OCI-LY1 (cell line): ENCODE data around the gene TMF1.

ENCODE experiments used
- H2AFZ ChIP-seq: fragments of 200-600 bp; sonication (generic), shearing (Covaris generic); 2 replicates; pipeline ENCODE4 v1.6.0; 2014; ENCODE audit warnings: antibody characterized with exemption, mild to moderate bottlenecking, low read length
- H3F3A ChIP-seq: fragments of 200-600 bp; sonication (generic), shearing (Covaris generic); 2 replicates; pipeline ENCODE4 v1.6.0; 2014; ENCODE audit warnings: mild to moderate bottlenecking, antibody characterized with exemption, low read length, moderate library complexity; ENCODE audit not compliant: insufficient read depth
- H3K27ac ChIP-seq: fragments of 200-600 bp; sonication (generic); 2 replicates; pipeline ENCODE4 v1.5.1; 2014; ENCODE audit warnings: low read length, mixed run types, mild to moderate bottlenecking, low read depth; ENCODE audit not compliant: poor library complexity, severe bottlenecking
- H3K27me3 ChIP-seq: fragments of 200-600 bp; sonication (generic); 2 replicates; pipeline ENCODE4 v1.6.0; 2014; ENCODE audit warnings: antibody characterized with exemption, mild to moderate bottlenecking, low read length, moderate library complexity; ENCODE audit not compliant: insufficient read depth
- H3K36me3 ChIP-seq: fragments of 200-600 bp; sonication (generic); 2 replicates; pipeline ENCODE4 v1.6.1; 2014; ENCODE audit warnings: mild to moderate bottlenecking, antibody characterized with exemption, low read length, moderate library complexity, mixed read lengths; ENCODE audit not compliant: insufficient read depth
- H3K4me1 ChIP-seq: fragments of 200-600 bp; sonication (generic); 2 replicates; pipeline ENCODE4 v1.5.1; 2014; ENCODE audit warnings: mild to moderate bottlenecking, low read length, moderate library complexity; ENCODE audit not compliant: insufficient read depth, severe bottlenecking
- H3K4me2 ChIP-seq: fragments of 200-600 bp; sonication (generic), shearing (Covaris generic); 2 replicates; pipeline ENCODE4 v1.6.1; 2014; ENCODE audit warnings: low read length
- H3K4me3 ChIP-seq: fragments of 200-600 bp; sonication (generic); 2 replicates; pipeline ENCODE4 v1.5.1; 2014; ENCODE audit warnings: low read length, low read depth, mild to moderate bottlenecking, mixed read lengths; ENCODE audit not compliant: poor library complexity, severe bottlenecking
- H3K79me2 ChIP-seq: fragments of 200-600 bp; shearing (Covaris generic); 2 replicates; pipeline ENCODE4 v1.6.1; 2016; ENCODE audit warnings: mixed run types, low read length, mixed read lengths; ENCODE audit not compliant: insufficient read depth
- H3K9ac ChIP-seq: fragments of 200-600 bp; sonication (generic), shearing (Covaris generic); 2 replicates; pipeline ENCODE4 v1.6.1; 2014; ENCODE audit warnings: mild to moderate bottlenecking, low read length, mixed read lengths
- H3K9me2 ChIP-seq: fragments of 200-600 bp; sonication (generic), shearing (Covaris generic); 2 replicates; pipeline ENCODE4 v1.6.1; 2014; ENCODE audit warnings: low read depth, mild to moderate bottlenecking, low read length, mixed read lengths
- H3K9me3 ChIP-seq: fragments of 200-600 bp; shearing (Covaris generic); 2 replicates; pipeline ENCODE4 v1.6.1; 2014; ENCODE audit warnings: low read length, mixed read lengths
- H4K20me1 ChIP-seq: fragments of 200-600 bp; sonication (generic), shearing (Covaris generic); 2 replicates; pipeline ENCODE4 v1.6.0; 2016; ENCODE audit warnings: mild to moderate bottlenecking, low read length; ENCODE audit not compliant: insufficient read depth
- EZH2 ChIP-seq: fragments of 200-600 bp; sonication (generic), shearing (Covaris generic); IDR thresholded peaks from 2 replicates; pipeline ENCODE4 v1.8.0; 2017; ENCODE audit warnings: borderline replicate concordance, mixed run types, mild to moderate bottlenecking, antibody characterized with exemption, low read length, moderate library complexity, mixed read lengths
- TF ChIP-seq, protein P1 (sequence below): fragments of 200-600 bp; sonication (generic), shearing (Covaris generic); IDR thresholded peaks from 2 replicates; pipeline ENCODE4 v1.5.1; 2017; ENCODE audit warnings: mild to moderate bottlenecking, antibody characterized with exemption, low read length, moderate library complexity, mixed read lengths

Gene TMF1

DNA sequence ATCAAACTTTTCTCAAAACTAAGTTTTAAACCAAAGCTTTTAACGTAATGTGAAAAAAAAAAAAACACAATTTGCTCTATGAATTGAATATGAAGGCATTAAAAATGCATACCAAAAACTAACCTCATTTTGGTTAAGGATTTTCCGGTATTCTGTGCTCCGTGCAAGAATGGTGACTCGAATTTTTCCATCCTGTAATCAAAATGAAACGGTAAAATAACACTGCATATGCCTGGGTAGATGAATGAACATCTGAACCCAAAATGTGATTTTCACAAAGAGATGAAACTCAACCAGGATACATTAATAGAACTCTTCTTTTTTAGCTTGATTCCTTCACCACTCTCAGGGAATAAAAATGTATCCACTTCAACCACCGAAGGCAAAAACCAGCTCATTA, 64.8 kb downstream of the TMF1 start:
- no peak overlapping the region for H3K27ac ChIP-seq
- H3F3A ChIP-seq = no peaks in the 10 kb centered on the region
- H3K36me3 ChIP-seq = peaks cover 57% of the 10 kb centered on the region
- H3K9me2 ChIP-seq = no peaks in the 10 kb centered on the region
- H3K27me3 ChIP-seq = no peaks in the 10 kb centered on the region
- no peak for TF ChIP-seq EZH2
- no peaks in the 10 kb centered on the region for H3K4me1 ChIP-seq
- H3K79me2 ChIP-seq = no peaks in the 10 kb centered on the region
- H3K4me3 ChIP-seq = no peak overlapping the region
- H3K4me2 ChIP-seq = no peak overlapping the region
- no peak overlapping the region for H2AFZ ChIP-seq
- no peaks in the 10 kb centered on the region for H3K9me3 ChIP-seq
- no peak overlapping the region for H3K9ac ChIP-seq
- H4K20me1 ChIP-seq = no peaks in the 10 kb centered on the region

DNA sequence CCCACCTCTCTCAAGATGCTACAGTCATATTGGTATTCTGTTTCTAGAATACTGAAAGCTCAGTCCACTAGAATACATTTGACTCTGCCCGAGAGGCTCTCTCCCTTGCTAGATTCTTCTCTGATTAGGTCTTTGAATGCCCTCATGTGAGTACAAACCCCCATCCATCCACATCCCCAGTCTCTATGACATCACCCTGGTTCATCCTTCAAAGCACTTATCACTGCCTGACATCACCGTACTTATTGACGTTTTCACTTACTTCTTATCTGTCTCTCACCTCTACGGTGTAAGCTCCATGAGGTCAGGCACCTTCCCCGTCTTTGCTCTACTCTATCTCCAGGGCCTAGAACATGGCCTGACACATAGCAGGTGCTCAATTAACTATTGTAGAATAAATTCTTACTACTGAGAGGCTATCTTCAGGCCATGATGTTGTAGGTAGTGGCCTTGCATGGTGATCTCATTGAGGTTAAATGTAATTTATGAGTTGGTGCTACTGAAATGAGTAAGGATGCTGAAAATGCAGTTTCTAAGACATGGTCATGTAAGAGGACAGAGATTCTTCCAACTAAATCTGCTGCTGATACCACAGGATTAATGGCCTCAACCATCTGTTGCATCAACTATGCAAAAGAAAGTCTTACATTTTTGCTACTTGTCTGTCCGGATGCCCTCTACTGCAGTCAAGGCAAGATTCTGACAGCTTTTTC, 65.5 kb downstream of the TMF1 start:
- H3K4me1 ChIP-seq = no peaks in the 10 kb centered on the region
- no peak overlapping the region for H3K4me3 ChIP-seq
- H3K9me3 ChIP-seq = no peaks in the 10 kb centered on the region

DNA sequence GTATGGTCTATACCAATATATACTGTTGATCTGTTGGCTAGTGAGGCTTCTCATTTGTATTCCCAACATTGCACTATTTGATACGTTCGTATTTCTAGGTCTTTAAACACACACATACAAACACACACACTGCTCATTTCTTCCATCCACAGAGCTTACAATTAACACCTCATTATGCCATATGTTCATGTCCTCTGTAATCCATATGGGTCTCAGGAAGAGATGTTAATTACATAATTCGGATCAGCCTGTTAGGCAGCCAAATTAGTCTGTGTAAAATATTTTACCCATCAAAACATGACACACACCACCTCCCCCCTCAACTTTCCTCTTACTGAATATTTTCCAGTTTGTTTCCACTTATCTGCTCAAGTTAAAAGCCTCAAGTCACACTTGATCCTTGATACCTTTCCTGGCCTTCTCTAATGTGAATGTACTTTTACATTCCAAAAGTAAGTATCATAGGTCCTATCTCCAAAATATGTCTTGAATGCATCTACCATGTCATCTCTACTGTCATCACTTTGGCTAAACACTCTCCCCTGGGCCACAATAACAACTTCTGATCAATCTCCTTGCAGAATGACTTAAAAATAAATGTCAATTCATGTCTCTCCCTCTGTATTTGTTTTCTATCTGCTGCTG, 66.9 kb downstream of the TMF1 start:
- no peak overlapping the region for H3K9ac ChIP-seq
- no peak overlapping the region for H2AFZ ChIP-seq
- no peaks in the 10 kb centered on the region for H3K79me2 ChIP-seq
- no peaks in the 10 kb centered on the region for H3K27me3 ChIP-seq
- H3K9me3 ChIP-seq = no peaks in the 10 kb centered on the region
- H3K36me3 ChIP-seq = peaks cover 64% of the 10 kb centered on the region
- no peaks in the 10 kb centered on the region for H3F3A ChIP-seq
- H3K4me1 ChIP-seq = no peaks in the 10 kb centered on the region
- no peak overlapping the region for H3K4me3 ChIP-seq
- TF ChIP-seq, protein P1, sequence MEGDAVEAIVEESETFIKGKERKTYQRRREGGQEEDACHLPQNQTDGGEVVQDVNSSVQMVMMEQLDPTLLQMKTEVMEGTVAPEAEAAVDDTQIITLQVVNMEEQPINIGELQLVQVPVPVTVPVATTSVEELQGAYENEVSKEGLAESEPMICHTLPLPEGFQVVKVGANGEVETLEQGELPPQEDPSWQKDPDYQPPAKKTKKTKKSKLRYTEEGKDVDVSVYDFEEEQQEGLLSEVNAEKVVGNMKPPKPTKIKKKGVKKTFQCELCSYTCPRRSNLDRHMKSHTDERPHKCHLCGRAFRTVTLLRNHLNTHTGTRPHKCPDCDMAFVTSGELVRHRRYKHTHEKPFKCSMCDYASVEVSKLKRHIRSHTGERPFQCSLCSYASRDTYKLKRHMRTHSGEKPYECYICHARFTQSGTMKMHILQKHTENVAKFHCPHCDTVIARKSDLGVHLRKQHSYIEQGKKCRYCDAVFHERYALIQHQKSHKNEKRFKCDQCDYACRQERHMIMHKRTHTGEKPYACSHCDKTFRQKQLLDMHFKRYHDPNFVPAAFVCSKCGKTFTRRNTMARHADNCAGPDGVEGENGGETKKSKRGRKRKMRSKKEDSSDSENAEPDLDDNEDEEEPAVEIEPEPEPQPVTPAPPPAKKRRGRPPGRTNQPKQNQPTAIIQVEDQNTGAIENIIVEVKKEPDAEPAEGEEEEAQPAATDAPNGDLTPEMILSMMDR = no peak
- TF ChIP-seq EZH2 = no peak
- no peaks in the 10 kb centered on the region for H3K9me2 ChIP-seq
- no peak overlapping the region for H3K4me2 ChIP-seq
- H4K20me1 ChIP-seq = no peaks in the 10 kb centered on the region
- no peak overlapping the region for H3K27ac ChIP-seq

More for the DNA sequence above, 65.5 kb downstream of the TMF1 start:
- TF ChIP-seq, protein P1 = no peak
- TF ChIP-seq EZH2 = no peak
- Histone ChIP-seq H3K4me2 (no peak overlapping the region), H3K9me2 (no peaks in the 10 kb centered on the region), H3K27ac (no peak overlapping the region), H3F3A (no peaks in the 10 kb centered on the region), H4K20me1 (no peaks in the 10 kb centered on the region), H3K36me3 (peaks cover 56% of the 10 kb centered on the region), H3K27me3 (no peaks in the 10 kb centered on the region), H3K9ac (no peak overlapping the region), H2AFZ (no peak overlapping the region), H3K79me2 (no peaks in the 10 kb centered on the region)
